Lung (tissue), 12 donors: Measurements from ENCODE around the gene GIGYF2. TPM values are rescaled to one million over a fixed set of nuclear protein-coding genes. Genes with fewer than 3 reads are reported as not detected.

ENCODE experiments used
- ATAC-seq: fragments of 200-7000 bp; cut with Tn5 transposase; one replicate; pipeline ENCODE4 v1.9.1; 2020; ENCODE audit warnings: moderate number of reproducible peaks; ENCODE audit not compliant: insufficient read depth, low FRiP score
- DNase-seq, 3 donors: peaks; one replicate each; pipeline ENCODE4 v3.0.0-alpha.2; 2013 to 2017
- H3K27ac ChIP-seq, 2 donors: one replicate each; pipeline ENCODE4 v1.5.1; 2013; ENCODE audit warnings: mild to moderate bottlenecking in 2 of 2, moderate library complexity in 2 of 2, control low read depth in 1 of 2, inconsistent platforms in 1 of 2, low read depth in 1 of 2, low read length in 1 of 2
- H3K27me3 ChIP-seq, 3 donors: one replicate each; pipeline ENCODE4 v1.5.1; 2013; ENCODE audit warnings: low read length in 2 of 3; ENCODE audit not compliant: control insufficient read depth in 3 of 3, insufficient read depth in 3 of 3
- H3K36me3 ChIP-seq, 4 donors: one replicate each; pipeline ENCODE4 v1.5.1; 2013; ENCODE audit warnings: low read length in 4 of 4, mild to moderate bottlenecking in 1 of 4, moderate library complexity in 1 of 4; ENCODE audit not compliant: control insufficient read depth in 4 of 4, insufficient read depth in 4 of 4
- H3K4me1 ChIP-seq, 5 donors: one replicate each; pipeline ENCODE4 v1.5.1; 2013; ENCODE audit warnings: low read length in 5 of 5, mild to moderate bottlenecking in 2 of 5, moderate library complexity in 1 of 5; ENCODE audit not compliant: control insufficient read depth in 5 of 5, insufficient read depth in 5 of 5
- H3K4me3 ChIP-seq: one replicate; pipeline ENCODE4 v1.5.1; 2013; ENCODE audit warnings: mild to moderate bottlenecking, control low read depth, moderate library complexity
- H3K9ac ChIP-seq, 2 donors: one replicate each; pipeline ENCODE4 v1.5.1; 2013; ENCODE audit warnings: low read length in 2 of 2, control low read depth in 1 of 2; ENCODE audit not compliant: insufficient read depth in 1 of 2
- H3K9me3 ChIP-seq, 4 donors: one replicate each; pipeline ENCODE4 v1.5.1; 2013; ENCODE audit warnings: low read length in 3 of 4, mild to moderate bottlenecking in 1 of 4, moderate library complexity in 1 of 4; ENCODE audit not compliant: control insufficient read depth in 4 of 4, insufficient read depth in 3 of 4
- WGBS, 2 donors: extraction: QIAGEN DNeasy Blood & Tissue Kit; methylation state at CpG; one replicate each; pipeline ENCODE4 v1.1.7; 2013; 5-methylcytosine and 5-hydroxymethylcytosine counted together
- polyA plus RNA-seq, 2 donors: library from polyadenylated mRNA; stranded (reverse); fragments of 200-250 nt; gene quantifications; one replicate each; pipeline ENCODE4 v1.2.1, GENCODE V29; 2013
- total RNA-seq, 2 donors: library from RNA; depleted of rRNA in 1 of 2; stranded (reverse); fragments of >200 nt in 1 of 2; gene quantifications; one replicate each; pipeline ENCODE4 v1.2.1, GENCODE V29; 2014 to 2021
- TF ChIP-seq, protein P1 (sequence below): IDR thresholded peaks from 2 replicates; pipeline ENCODE4 v1.5.1; 2012; ENCODE audit warnings: mild to moderate bottlenecking; ENCODE audit errors: control extremely low read depth, extremely low read depth
- donor health status: control.
- donor health status: control.
- donor health status: Bipolar disorder and iron deficiency.
- donor health status: healthy.
- donor health status: DM: yes; HTN: yes; CAD: no.

GIGYF2 gene
- total and polyA plus RNA-seq, 4 donors, result 15.9 to 145 (median 37.3) TPM

DNA sequence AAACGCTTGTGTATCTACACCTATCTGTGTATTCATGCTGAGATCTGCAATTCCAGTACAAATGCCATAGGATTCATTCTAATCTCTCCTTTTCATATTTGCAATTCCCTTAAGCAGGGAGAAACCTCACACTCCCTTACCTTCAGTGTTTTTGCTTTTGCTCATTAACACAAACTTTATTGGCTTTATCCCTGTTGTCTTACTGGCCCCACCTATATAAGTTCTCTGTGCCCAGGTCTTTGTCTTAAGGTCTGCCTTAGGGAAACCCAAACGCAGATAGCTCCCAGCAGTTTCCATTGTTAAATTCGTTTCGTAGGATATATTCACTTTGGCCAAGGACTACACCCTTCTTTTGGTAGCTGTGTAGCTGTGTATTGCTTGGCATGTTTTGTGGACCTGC is 169.0 kb downstream of the GIGYF2 start:
- Histone ChIP-seq H3K36me3 (peaks cover 0 to 9% (median 5%) of the 10 kb centered on the region in 4 donors), H3K9ac (no peak overlapping the region), H3K4me1 (no peaks in the 10 kb centered on the region), H3K27ac (no peak overlapping the region), H3K9me3 (no peaks in the 10 kb centered on the region), H3K4me3 (no peak overlapping the region), H3K27me3 (no peaks in the 10 kb centered on the region)
- ATAC-seq (no peak), DNase-seq (no peak)
- TF ChIP-seq, protein P1, sequence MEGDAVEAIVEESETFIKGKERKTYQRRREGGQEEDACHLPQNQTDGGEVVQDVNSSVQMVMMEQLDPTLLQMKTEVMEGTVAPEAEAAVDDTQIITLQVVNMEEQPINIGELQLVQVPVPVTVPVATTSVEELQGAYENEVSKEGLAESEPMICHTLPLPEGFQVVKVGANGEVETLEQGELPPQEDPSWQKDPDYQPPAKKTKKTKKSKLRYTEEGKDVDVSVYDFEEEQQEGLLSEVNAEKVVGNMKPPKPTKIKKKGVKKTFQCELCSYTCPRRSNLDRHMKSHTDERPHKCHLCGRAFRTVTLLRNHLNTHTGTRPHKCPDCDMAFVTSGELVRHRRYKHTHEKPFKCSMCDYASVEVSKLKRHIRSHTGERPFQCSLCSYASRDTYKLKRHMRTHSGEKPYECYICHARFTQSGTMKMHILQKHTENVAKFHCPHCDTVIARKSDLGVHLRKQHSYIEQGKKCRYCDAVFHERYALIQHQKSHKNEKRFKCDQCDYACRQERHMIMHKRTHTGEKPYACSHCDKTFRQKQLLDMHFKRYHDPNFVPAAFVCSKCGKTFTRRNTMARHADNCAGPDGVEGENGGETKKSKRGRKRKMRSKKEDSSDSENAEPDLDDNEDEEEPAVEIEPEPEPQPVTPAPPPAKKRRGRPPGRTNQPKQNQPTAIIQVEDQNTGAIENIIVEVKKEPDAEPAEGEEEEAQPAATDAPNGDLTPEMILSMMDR, result no peak
- 79 to 90% methylated on average over 4 of the region's 4 CpGs for WGBS, 2 donors

DNA sequence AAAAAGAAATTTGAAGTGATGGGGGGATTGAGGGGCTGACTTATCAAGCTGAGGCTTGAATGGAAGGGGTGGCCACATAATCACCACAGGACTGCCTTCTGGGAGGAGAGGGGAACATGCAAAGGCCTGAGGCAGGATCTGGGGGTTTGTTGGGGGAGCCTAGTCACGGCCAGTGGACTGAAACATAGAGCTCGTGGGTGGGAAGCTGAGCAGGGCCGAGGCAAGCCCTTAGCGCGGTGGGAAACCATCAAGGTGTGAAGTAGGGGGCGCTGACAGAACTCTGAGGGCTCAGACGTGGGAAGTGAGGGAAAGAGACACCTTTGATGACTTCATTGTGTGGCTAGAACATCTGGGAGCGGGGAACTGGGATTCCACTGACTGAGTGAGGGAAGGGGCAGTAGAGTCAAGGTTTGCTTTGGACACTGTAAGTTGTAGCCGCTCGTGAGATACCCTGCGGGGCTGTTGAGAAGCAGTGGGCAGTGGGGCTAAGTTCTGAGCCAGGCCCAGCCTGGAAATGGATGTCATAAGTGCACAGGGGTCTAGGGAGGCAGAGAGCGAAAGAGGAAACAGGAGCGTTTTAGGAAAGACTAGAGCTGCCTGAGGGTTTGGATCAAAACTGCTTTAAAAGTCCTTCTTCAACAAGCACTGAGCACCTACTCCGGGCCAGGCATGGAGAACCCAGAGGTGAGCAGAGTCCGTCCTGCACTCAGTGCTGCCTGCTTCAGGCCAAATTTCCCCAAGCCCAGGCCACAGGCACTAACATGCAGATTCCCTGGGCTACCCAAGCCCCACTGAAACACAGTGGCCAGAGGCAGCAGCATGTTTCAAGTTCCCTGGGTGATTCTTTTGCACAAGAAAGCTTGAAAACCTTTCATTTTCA is 172.2 kb downstream of the GIGYF2 start:
- Histone ChIP-seq H3K27me3 (no peaks in the 10 kb centered on the region), H3K9ac (no peak overlapping the region), H3K27ac (no peak overlapping the region), H3K4me1 (no peaks in the 10 kb centered on the region), H3K9me3 (no peaks in the 10 kb centered on the region), H3K36me3 (peaks cover 0 to 2% (median 0%) of the 10 kb centered on the region in 4 donors), H3K4me3 (no peak overlapping the region)
- 75% methylated on average over 15 of the region's 15 CpGs for whole genome bisulfite sequencing, 2 donors
- no peak for DNase-seq
- TF ChIP-seq, protein P1, result no peak
- no peak for ATAC-seq

DNA sequence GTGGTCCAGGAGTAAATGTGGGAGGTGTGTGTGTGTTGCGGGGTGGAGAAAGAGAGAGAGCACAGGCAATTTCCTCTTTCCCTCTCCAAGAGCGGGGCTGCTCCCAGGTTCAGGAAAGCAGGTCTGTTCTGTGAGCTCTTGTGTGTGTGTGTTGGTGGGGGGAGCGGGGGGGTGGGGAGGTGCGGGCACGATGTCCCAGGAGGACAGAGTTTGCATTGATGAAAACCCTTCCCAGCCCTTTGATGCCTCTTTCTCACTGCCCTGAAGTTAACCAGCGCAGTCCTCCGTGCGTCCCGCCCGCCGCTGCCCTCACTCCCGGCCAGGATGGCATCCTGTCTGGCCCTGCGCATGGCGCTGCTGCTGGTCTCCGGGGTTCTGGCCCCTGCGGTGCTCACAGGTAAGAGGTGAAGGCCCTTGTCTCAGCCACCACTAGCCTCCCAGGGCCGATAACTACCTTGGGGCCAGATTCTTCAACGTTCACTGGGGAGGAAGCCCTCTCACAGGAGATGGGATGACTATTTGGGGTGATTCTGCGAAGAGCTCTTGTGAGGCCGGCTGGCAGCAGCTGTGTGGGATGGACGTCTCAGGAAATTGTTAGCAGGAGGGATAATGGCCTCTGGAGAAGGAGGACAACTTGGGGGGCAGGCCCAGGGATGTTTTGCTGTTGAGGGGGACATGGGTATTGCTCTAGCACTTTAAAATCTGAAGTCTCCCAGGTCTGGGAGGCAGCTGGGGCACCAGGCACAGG is 173.1 kb downstream of the GIGYF2 start, which contains the start of gene SNORC:
SNORC (plus strand) TSS at position 247 of the 748 bp plus-strand sequence; CDS start at position 325, 78 bp downstream.
- no peak within 1 kb of the TSS for H3K9ac ChIP-seq
- no peaks in the 10 kb centered on the region for H3K4me1 ChIP-seq
- peaks cover 0 to under 1% (median 0%) of the 10 kb centered on the region in 3 donors for H3K27me3 ChIP-seq
- TF ChIP-seq, protein P1, result no peak
- no peaks in the 10 kb centered on the region for H3K9me3 ChIP-seq
- DNase-seq (no peak), ATAC-seq (no peak)
- no peak within 1 kb of the TSS for H3K27ac ChIP-seq
- 87 to 90% methylated on average over 18 to 21 of the region's 21 CpGs for WGBS, 2 donors
- H3K36me3 ChIP-seq, result no peaks in the 10 kb centered on the region
- no peak within 1 kb of the TSS for H3K4me3 ChIP-seq
